ENCODE data around the gene ZC3H4. TPM values are rescaled to one million over a fixed set of nuclear protein-coding genes. Genes with fewer than 3 reads are reported as not detected.

Gene ZC3H4
- total and polyA plus RNA-seq, 2 of the 8 experiments (the other 6 are each of a cell fraction or from before 2014, with no cell fraction given) = 6.6 to 92.0 TPM

DNA sequence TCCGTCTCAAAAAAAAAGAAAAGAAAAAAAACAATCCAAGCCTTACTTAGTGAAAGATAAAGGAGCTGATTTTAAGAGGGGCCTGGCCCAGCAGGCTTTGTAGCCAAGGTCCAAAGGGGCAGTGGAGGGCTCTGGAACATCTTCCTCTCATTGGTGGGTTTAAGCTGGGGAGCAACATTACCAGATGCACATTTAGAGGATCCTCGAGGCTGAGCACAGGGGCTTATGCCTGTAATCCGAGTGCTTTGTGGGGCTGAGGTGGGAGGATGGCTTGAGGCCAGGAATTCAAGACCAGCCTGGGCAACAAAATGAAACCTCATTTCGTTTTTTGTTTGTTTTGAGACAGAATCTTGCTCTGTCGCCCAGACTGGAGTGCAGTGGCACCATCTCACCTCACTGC is 57.2 kb downstream of the ZC3H4 start:
- Histone ChIP-seq H4K5ac (ENCODE audit: insufficient read length, low read depth, low read length) (no peak overlapping the region), H2BK20ac (ENCODE audit: low read length) (no peak overlapping the region)
- POLR2A ChIA-PET (ENCODE audit: partially characterized antibody) = interaction anchor here (0.8 to 4.0 kb wide), 2 partner anchors 8 to 51 kb away, joined by 3 to 31 read pairs; partner anchors contain the start of gene TMEM160
- TF ChIP-seq, protein P1, sequence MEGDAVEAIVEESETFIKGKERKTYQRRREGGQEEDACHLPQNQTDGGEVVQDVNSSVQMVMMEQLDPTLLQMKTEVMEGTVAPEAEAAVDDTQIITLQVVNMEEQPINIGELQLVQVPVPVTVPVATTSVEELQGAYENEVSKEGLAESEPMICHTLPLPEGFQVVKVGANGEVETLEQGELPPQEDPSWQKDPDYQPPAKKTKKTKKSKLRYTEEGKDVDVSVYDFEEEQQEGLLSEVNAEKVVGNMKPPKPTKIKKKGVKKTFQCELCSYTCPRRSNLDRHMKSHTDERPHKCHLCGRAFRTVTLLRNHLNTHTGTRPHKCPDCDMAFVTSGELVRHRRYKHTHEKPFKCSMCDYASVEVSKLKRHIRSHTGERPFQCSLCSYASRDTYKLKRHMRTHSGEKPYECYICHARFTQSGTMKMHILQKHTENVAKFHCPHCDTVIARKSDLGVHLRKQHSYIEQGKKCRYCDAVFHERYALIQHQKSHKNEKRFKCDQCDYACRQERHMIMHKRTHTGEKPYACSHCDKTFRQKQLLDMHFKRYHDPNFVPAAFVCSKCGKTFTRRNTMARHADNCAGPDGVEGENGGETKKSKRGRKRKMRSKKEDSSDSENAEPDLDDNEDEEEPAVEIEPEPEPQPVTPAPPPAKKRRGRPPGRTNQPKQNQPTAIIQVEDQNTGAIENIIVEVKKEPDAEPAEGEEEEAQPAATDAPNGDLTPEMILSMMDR (IDR thresholded peaks at IDR 0.05; ENCODE audit: control extremely low read depth in 1 of 3, insufficient read depth in 1 of 3, low read depth in 1 of 3, low read length in 3 of 3) = no peak
- TF ChIP-seq GTF2F1 (IDR thresholded peaks at IDR 0.05; ENCODE audit: borderline replicate concordance, low read depth, low read length) (no peak), RBBP5 (IDR thresholded peaks at IDR 0.05; ENCODE audit: borderline replicate concordance, low read depth, low read length) (no peak), CBX8 (IDR thresholded peaks at IDR 0.05; ENCODE audit: borderline replicate concordance, low read depth, low read length) (no peak), E2F6 (IDR thresholded peaks at IDR 0.05) (no peak), RNF2 (IDR thresholded peaks at IDR 0.05; ENCODE audit: borderline replicate concordance, low read depth, low read length, missing control alignments, poor library complexity, severe bottlenecking) (no peak), EGR1 (IDR thresholded peaks at IDR 0.05; ENCODE audit: borderline replicate concordance, low read depth, low read length) (no peak), SAP30 (IDR thresholded peaks at IDR 0.05; ENCODE audit: insufficient read depth, insufficient replicate concordance, low read length) (no peak), SP1 (IDR thresholded peaks at IDR 0.05; ENCODE audit: low read depth, low read length) (no peak), CHD1 (IDR thresholded peaks at IDR 0.05; ENCODE audit: low read depth, low read length) (no peak)

More for the DNA sequence above, 57.2 kb downstream of the ZC3H4 start:
- no peaks in the 10 kb centered on the region for H3K36me3 ChIP-seq (ENCODE audit: control insufficient read depth in 2 of 4, insufficient read depth in 4 of 4, low read length in 3 of 4)
- no peak overlapping the region for H3K14ac ChIP-seq (ENCODE audit: insufficient read length)
- no peak overlapping the region for H3K56ac ChIP-seq (replicated peaks; ENCODE audit: insufficient read length, low read depth, low read length)
- H2AK5ac ChIP-seq (ENCODE audit: low read depth, low read length) = no peak overlapping the region
- no peak overlapping the region for H2BK5ac ChIP-seq (ENCODE audit: low read depth, low read length)
- no peak overlapping the region for H3K9ac ChIP-seq (replicated peaks in 1 of 4; ENCODE audit: extremely low read depth in 1 of 4, low read depth in 3 of 4, low read length in 3 of 4)
- no peaks in the 10 kb centered on the region for H3K79me2 ChIP-seq (ENCODE audit: control insufficient read depth in 1 of 2, insufficient read depth in 2 of 2, low read length in 2 of 2)
- no peak overlapping the region for H3K27ac ChIP-seq (ENCODE audit: low read depth, low read length)
- no peak for DNase-seq (ENCODE audit: low read depth in 1 of 2, low spot score in 2 of 2)
- H3K4me3 ChIP-seq (ENCODE audit: extremely low read depth in 1 of 4, insufficient read depth in 2 of 4, low read depth in 3 of 4, low read length in 4 of 4) = no peak overlapping the region
- no peak overlapping the region; the same call in 1 of the 2 replicates for H4K8ac ChIP-seq (ENCODE audit: extremely low read depth, insufficient read depth, low read length)
- no peaks in the 10 kb centered on the region for H3K27me3 ChIP-seq (replicated peaks in 1 of 4; ENCODE audit: control insufficient read depth in 3 of 4, extremely low read depth in 1 of 4, insufficient read depth in 3 of 4, low read length in 3 of 4)
- no peak overlapping the region for H2BK15ac ChIP-seq (ENCODE audit: low read length)
- WGBS, 2 experiments (ENCODE audit: extremely low coverage in 1 of 2, insufficient coverage in 1 of 2, insufficient read length in 1 of 2, insufficient replicate concordance in 2 of 2, low coverage in 1 of 2, low lambda C conversion rate in 2 of 2, missing lambda C conversion rate in 1 of 2) = 89% methylated on average over 5 of the region's 5 CpGs; no CpG with 5 or more reads in 1 of the 2 experiments
- no peaks in the 10 kb centered on the region for H4K20me1 ChIP-seq (replicated peaks in 1 of 2; ENCODE audit: control insufficient read depth in 1 of 2, insufficient read depth in 2 of 2, low read length in 2 of 2)
- H3K23ac ChIP-seq (ENCODE audit: insufficient read length) = no peak overlapping the region
- CTCF ChIA-PET (ENCODE audit: partially characterized antibody) = interaction anchor here (0.6 to 3.0 kb wide), 8 partner anchors 16 to 153 kb away, joined by 3 to 16 read pairs (median 4); no protein-coding TSS in a partner anchor
- H4K91ac ChIP-seq (replicated peaks; ENCODE audit: insufficient read length, low read length) = no peak overlapping the region
- H3K18ac ChIP-seq (ENCODE audit: extremely low read depth, low read length) = no peak overlapping the region
- FAIRE-seq = no peak
- no peak overlapping the region for H2AFZ ChIP-seq (ENCODE audit: low read length)
- no peaks in the 10 kb centered on the region; a peak in 1 of 4 replicates for H3K9me3 ChIP-seq (ENCODE audit: insufficient read depth in 2 of 2, low read depth in 1 of 2, low read length in 1 of 2)
- no peak overlapping the region for H2BK12ac ChIP-seq (ENCODE audit: low read depth, low read length)
- no peak overlapping the region for H3K4ac ChIP-seq (replicated peaks; ENCODE audit: insufficient read length, low read depth, low read length)
- no peak overlapping the region for H3K4me2 ChIP-seq (ENCODE audit: insufficient read depth in 1 of 2, low read depth in 2 of 2, low read length in 2 of 2)
- no peaks in the 10 kb centered on the region for H3K23me2 ChIP-seq (ENCODE audit: low read depth, low read length)
- no peaks in the 10 kb centered on the region for H3K79me1 ChIP-seq (ENCODE audit: low read depth, low read length)
- H2BK120ac ChIP-seq (replicated peaks; ENCODE audit: low read depth, low read length) = no peak overlapping the region
- no peaks in the 10 kb centered on the region for H3K4me1 ChIP-seq (replicated peaks in 1 of 4; ENCODE audit: control insufficient read depth in 3 of 4, insufficient read depth in 4 of 4, low read length in 3 of 4)
